ENCODE results near the gene PIGT.

PIGT gene

DNA sequence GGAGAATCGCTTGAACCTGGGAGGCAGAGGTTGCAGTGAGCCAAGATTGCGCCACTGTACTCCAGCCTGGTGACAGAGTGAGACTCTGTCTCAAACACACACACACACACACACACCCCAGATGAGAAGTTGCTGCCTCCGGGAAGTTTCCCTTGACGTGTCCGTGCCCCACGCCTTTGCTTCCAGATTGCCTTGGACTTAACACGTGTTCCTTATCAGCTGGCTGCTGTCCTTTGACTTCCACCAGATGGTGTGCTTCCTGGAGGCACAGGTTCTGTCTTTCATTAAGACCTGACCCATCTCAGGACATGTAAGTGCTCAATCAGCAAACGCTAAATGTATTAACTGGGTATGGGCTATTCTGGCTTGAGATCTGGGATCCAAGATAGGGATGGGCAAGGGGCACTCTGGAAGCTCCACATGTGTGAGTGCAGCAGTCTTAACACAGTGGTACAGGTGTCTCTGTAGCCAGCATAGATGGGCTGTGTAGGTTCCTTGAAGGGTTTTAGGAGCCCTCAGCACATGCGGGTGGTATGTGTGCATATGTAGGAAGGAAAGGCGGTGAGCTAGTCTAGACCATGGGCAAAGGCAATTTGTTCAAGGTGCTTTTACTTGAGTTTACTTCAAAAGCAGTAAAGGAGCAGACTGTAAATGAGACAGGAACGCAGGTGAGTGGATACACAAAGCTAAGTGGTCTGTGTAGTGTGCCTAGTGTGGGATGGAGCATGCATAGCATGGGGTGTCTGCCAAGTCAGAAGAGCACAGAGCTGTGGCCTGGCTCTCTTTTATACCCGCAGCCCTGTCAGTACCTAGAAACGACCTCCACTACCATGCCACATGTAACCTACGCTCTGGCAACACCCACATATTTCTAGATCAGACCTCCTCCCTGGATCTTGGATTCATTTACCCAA lies 11.6 kb downstream of the PIGT start:
- no peak for DNase-seq (ENCODE audit: low spot score)

DNA sequence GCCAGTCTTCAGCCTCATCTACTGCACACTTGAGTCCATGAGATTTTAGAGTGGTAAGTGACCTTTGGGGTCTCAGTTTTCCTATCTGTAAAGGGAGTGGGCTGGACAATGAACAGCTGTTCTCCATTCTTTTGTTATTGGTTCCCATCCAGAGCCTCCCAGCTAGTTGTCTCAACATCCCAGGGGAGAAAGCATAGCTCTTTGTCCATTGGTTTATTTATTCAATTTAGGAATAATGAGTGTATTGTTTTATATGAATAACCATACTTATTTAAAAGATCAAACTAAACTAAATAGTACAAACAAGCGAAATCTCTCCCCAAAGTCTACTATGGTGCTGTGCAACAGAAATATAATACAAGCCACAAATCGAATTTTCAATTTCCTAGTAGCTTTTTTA lies 13.7 kb downstream of the PIGT start:
- DNase-seq (ENCODE audit: low spot score) = peak; percentile 81

GRCh38 chr20:45432294-45432693 lies 16.4 kb downstream of the PIGT start:
- DNase-seq (ENCODE audit: low spot score) = no peak

- DNase-seq (ENCODE audit: low spot score) = peak; percentile 96
These were observed 17.4 kb downstream of the PIGT start for GRCh38 chr20:45433316-45433715.

- DNase-seq (ENCODE audit: low spot score) = no peak
These were observed 18.0 kb downstream of the PIGT start for GRCh38 chr20:45433976-45434375.

DNA sequence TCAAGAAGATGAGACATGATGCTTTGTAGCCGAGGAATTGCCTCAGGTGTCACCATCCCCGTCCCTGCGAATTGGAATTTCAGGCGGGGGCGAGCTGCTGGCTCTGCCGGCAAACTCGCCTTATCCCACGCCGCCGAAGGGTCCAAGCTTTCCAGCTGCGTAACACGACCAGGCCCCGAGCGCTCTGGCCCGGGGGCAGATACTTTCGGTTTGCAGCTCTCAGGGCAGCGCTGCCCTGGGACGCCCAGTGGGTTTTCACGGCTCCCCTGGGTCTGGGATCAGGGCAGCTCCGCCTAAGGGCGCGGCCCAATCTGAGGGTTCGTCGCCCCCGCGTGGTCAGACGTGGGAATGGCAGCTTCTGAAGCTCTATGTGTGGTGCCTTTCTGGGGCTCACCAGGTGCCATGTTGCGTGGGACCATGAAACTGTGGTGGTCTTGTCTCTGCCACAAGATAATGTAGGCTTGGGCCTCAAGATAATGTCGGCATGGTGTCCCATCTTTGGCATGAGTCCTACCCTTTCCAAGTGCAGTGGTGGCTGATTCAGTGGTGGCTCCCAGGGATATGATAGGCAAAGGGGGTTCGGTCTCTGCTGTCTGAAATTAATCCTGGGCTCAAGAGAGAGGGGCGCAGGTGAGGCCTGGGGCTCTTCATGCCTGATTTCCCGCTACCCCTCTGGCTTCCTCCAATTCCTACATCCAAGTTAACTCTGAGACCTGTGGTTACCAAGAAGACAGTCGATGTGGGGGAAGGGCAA lies 21.0 kb downstream of the PIGT start:
- peak; percentile 91 for DNase-seq (ENCODE audit: low spot score)

GRCh38 chr20:45440424-45440823 lies 24.5 kb downstream of the PIGT start:
- no peak for DNase-seq (ENCODE audit: low spot score)

GRCh38 chr20:45440891-45441685 lies 25.1 kb downstream of the PIGT start:
- no peak for DNase-seq (ENCODE audit: low spot score)

DNA sequence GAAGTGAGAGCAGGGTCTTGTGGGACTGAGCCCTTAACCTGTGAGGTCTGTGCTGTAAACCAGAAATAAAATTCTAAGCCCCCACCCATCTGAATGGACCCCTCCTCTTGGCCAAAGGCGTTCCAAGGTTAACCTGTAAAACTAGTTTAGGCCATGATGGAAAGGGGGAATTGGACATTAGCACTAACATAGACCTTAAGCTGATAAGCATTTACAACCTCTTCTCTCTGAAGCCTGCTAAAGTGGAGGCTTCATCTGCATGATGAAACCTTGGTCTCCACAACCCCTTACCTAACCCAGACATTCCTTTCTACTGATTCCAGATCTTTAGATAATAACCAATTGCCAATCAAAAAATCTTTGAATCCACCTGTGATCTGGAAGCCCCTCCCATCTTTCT lies 25.8 kb downstream of the PIGT start:
- DNase-seq (ENCODE audit: low spot score) = no peak

- no peak for DNase-seq (ENCODE audit: low spot score)
These were observed 28.1 kb downstream of the PIGT start for GRCh38 chr20:45444050-45444449.

- no peak for DNase-seq (ENCODE audit: low spot score)
These were observed 30.0 kb downstream of the PIGT start for GRCh38 chr20:45445805-45446562.

GRCh38 chr20:45448270-45448669 lies 32.3 kb downstream of the PIGT start:
- DNase-seq (ENCODE audit: low spot score) = no peak

- DNase-seq (ENCODE audit: low spot score) = no peak
These were observed 33.6 kb downstream of the PIGT start for GRCh38 chr20:45449528-45449927.

- DNase-seq (ENCODE audit: low spot score) = no peak
These were observed 34.3 kb downstream of the PIGT start for GRCh38 chr20:45450097-45450818.

- DNase-seq (ENCODE audit: low spot score) = no peak
These were observed 36.3 kb downstream of the PIGT start for GRCh38 chr20:45452238-45452637.

- peak; percentile 53 for DNase-seq (ENCODE audit: low spot score)
These were observed 37.1 kb downstream of the PIGT start for GRCh38 chr20:45452772-45453691.

GRCh38 chr20:45456632-45457031 lies 40.7 kb downstream of the PIGT start:
- no peak for DNase-seq (ENCODE audit: low spot score)

GRCh38 chr20:45459606-45460005 lies 43.7 kb downstream of the PIGT start:
- no peak for DNase-seq (ENCODE audit: low spot score)

DNA sequence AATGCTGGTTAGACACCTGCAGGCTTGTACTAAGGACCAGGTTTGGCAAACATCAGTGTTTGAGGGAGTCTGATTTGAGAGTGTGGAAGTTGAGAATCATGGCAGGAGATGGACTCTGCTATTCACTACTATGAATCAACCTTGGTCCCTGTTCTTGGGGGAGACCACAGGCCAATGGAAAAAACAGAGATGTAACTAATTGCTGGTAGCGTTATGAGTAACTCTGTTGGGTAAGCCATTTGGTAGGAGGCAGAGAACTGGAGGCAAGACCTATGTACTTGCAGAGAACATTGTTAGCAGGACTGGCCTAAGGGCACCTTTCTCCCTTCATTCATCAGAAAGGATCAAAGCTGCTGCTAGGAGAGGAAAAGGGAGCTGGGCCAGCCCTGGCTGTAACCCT lies 45.3 kb downstream of the PIGT start:
- no peak for DNase-seq (ENCODE audit: low spot score)

Measured in putamen (tissue), 1 donor.